Calu3 (cell line): ENCODE results near the gene ANXA10. TPM values are rescaled to one million over a fixed set of nuclear protein-coding genes. Genes with fewer than 3 reads are reported as not detected.

Experiments used
- BruUV-seq: library from RNA; stranded (reverse); fragments of 400-500 nt; replicated peaks from 2 replicates; lab custom pipeline; 2021; lab: Mats Ljungman, UMichigan
- CTCF ChIA-PET: fragments of 300-600 bp; sonication (Branson Sonifier 250); formaldehyde crosslinking; loops from one replicate; lab custom pipeline; 2022; ENCODE audit warnings: antibody characterized with exemption; lab: Charles Lee
- DNase-seq: peaks from one replicate; pipeline ENCODE4 v3.0.0; 2022
- H3K27ac Mint-ChIP-seq: one replicate; pipeline ENCODE4 v1.8.0; 2022; ENCODE audit warnings: mixed read lengths; ENCODE audit not compliant: unreplicated experiment
- H3K27me3 Mint-ChIP-seq: one replicate; pipeline ENCODE4 v1.8.0; 2022; ENCODE audit warnings: mixed read lengths; ENCODE audit not compliant: unreplicated experiment
- H3K36me3 Mint-ChIP-seq: one replicate; pipeline ENCODE4 v1.8.0; 2022; ENCODE audit warnings: mild to moderate bottlenecking, moderate library complexity, mixed read lengths; ENCODE audit not compliant: insufficient read depth, unreplicated experiment
- H3K4me1 Mint-ChIP-seq: one replicate; pipeline ENCODE4 v1.8.0; 2022; ENCODE audit warnings: mild to moderate bottlenecking, low read depth, mixed read lengths; ENCODE audit not compliant: unreplicated experiment
- H3K4me3 Mint-ChIP-seq: one replicate; pipeline ENCODE4 v1.8.0; 2022; ENCODE audit warnings: mild to moderate bottlenecking, low read depth, moderate library complexity, mixed read lengths; ENCODE audit not compliant: unreplicated experiment
- H3K9me3 Mint-ChIP-seq: one replicate; pipeline ENCODE4 v1.8.0; 2022; ENCODE audit warnings: low read depth, mixed read lengths; ENCODE audit not compliant: unreplicated experiment
- intact Hi-C: fragments of 100-400 bp; cut with micrococcal nuclease; formaldehyde crosslinking; loops from one replicate; pipeline ENCODE4 v1.10.0; 2022; ENCODE audit not compliant: unreplicated experiment
- total RNA-seq: library from RNA; stranded (reverse); gene quantifications from 2 replicates; pipeline ENCODE4 v1.2.3, GENCODE V29; 2022
- TF ChIP-seq, protein P1 (sequence below): fragments of 200-600 bp; IDR thresholded peaks from one replicate; pipeline ENCODE4 v1.8.0; 2022; ENCODE audit warnings: antibody characterized with exemption; ENCODE audit not compliant: unreplicated experiment

The ANXA10 gene
- total RNA-seq, 1 experiment from 2014 or later, result 43.2 TPM

- no peak overlapping the region for H3K4me3 Mint-ChIP-seq
- BruUV-seq, result no TSS peak
- H3K36me3 Mint-ChIP-seq, result peaks cover 7% of the 10 kb centered on the region
- CTCF ChIA-PET, result no interaction called here
- TF ChIP-seq, protein P1, sequence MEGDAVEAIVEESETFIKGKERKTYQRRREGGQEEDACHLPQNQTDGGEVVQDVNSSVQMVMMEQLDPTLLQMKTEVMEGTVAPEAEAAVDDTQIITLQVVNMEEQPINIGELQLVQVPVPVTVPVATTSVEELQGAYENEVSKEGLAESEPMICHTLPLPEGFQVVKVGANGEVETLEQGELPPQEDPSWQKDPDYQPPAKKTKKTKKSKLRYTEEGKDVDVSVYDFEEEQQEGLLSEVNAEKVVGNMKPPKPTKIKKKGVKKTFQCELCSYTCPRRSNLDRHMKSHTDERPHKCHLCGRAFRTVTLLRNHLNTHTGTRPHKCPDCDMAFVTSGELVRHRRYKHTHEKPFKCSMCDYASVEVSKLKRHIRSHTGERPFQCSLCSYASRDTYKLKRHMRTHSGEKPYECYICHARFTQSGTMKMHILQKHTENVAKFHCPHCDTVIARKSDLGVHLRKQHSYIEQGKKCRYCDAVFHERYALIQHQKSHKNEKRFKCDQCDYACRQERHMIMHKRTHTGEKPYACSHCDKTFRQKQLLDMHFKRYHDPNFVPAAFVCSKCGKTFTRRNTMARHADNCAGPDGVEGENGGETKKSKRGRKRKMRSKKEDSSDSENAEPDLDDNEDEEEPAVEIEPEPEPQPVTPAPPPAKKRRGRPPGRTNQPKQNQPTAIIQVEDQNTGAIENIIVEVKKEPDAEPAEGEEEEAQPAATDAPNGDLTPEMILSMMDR, result no peak
- H3K9me3 Mint-ChIP-seq, result no peaks in the 10 kb centered on the region
- H3K27me3 Mint-ChIP-seq, result no peaks in the 10 kb centered on the region
- no peak for DNase-seq
- peaks cover 20% of the 10 kb centered on the region for H3K4me1 Mint-ChIP-seq
- no peak overlapping the region for H3K27ac Mint-ChIP-seq
- intact Hi-C loops, result loop anchor here (1.0 to 10.0 kb wide), 4 partner anchors 77 to 1987 kb away; no protein-coding TSS in a partner anchor
These were observed 62.4 kb downstream of the ANXA10 start for GRCh38 chr4:168154546-168155277.

DNA sequence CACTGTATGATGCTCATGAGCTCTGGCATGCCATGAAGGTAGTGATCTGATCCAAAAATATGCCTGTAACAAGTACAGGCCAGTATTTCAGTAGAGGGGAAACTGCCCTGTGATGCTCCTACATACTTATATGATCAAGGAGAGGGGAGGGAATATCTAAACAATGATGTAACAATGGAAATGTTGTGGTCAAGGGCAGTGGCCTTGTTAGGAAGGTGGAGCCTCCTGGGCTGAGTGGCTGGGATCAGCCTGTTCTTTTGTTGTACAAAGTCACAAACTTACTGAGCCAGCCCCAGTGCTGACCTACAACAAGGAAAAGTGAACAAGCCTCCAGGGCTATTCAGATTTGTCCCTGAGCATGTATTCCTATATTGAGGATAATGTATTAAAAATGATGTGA is 70.3 kb downstream of the ANXA10 start:
- Mint-ChIP-seq H3K27ac (no peak overlapping the region), H3K36me3 (peaks cover 6% of the 10 kb centered on the region), H3K27me3 (no peaks in the 10 kb centered on the region), H3K4me1 (peaks cover 2% of the 10 kb centered on the region), H3K9me3 (no peaks in the 10 kb centered on the region), H3K4me3 (no peak overlapping the region)
- intact Hi-C loops, result no loop called here
- CTCF ChIA-PET, result no interaction called here
- TF ChIP-seq, protein P1, result no peak
- no peak for DNase-seq
- BruUV-seq, result no TSS peak

DNA sequence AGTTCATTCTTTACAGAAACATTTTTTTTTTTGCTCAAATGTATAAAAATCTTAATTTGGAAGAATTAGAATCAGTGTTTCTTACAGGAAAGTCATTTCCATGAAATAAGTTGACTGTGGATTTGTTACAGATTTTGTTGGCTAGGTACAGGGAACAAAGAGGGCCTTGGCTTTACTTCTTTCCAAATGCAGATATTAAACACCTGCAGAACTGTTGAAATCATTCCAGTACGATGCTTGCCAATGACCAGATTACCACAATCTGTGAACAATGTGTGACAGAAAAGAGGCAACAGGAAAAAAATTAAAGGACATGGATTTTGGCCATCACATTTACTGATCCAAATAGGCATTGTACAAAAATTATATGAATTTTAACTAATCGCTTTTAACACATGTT is 70.8 kb downstream of the ANXA10 start:
- Mint-ChIP-seq H3K4me3 (no peak overlapping the region), H3K27me3 (no peaks in the 10 kb centered on the region), H3K27ac (no peak overlapping the region), H3K4me1 (peaks cover 7% of the 10 kb centered on the region), H3K9me3 (no peaks in the 10 kb centered on the region), H3K36me3 (peaks cover 6% of the 10 kb centered on the region)
- no TSS peak for BruUV-seq
- intact Hi-C loops, result no loop called here
- TF ChIP-seq, protein P1, result no peak
- CTCF ChIA-PET, result no interaction called here
- DNase-seq, result no peak

GRCh38 chr4:168164045-168164444 is 71.7 kb downstream of the ANXA10 start:
- no peaks in the 10 kb centered on the region for H3K9me3 Mint-ChIP-seq
- intact Hi-C loops, result no loop called here
- no TSS peak for BruUV-seq
- peaks cover 6% of the 10 kb centered on the region for H3K36me3 Mint-ChIP-seq
- TF ChIP-seq, protein P1, result no peak
- no peak overlapping the region for H3K27ac Mint-ChIP-seq
- H3K4me1 Mint-ChIP-seq, result peaks cover 8% of the 10 kb centered on the region
- H3K4me3 Mint-ChIP-seq, result no peak overlapping the region
- no peak for DNase-seq
- CTCF ChIA-PET, result no interaction called here
- H3K27me3 Mint-ChIP-seq, result no peaks in the 10 kb centered on the region
